HEK293T (cell line): Measurements from ENCODE around the gene KAT5.
"Not testable (repeated sequence)": the region's sequence is repeated elsewhere in the genome, so short reads cannot be mapped to it uniquely, and the experiment has no call there.

Experiments
- CTCF ChIA-PET: fragments of 350-600 bp; formaldehyde crosslinking; extraction: SDS; loops from one replicate; lab custom pipeline; 2021; ENCODE audit warnings: antibody characterized with exemption, inconsistent platforms; lab: Yijun Ruan, JAX
- POLR2A ChIA-PET: fragments of 350-600 bp; formaldehyde crosslinking; extraction: SDS; loops from one replicate; lab custom pipeline; 2020; ENCODE audit warnings: antibody characterized with exemption, inconsistent platforms; lab: Yijun Ruan, JAX
- DNase-seq: peaks from one replicate; pipeline ENCODE4 v3.0.0; 2012; ENCODE audit warnings: mixed read lengths; ENCODE audit errors: extremely low spot score
- ARNT ChIP-seq: fragments of 450-650 bp; IDR thresholded peaks from 2 replicates; pipeline ENCODE4 v1.6.1; 2017; ENCODE audit warnings: mild to moderate bottlenecking
- BHLHE40 ChIP-seq: fragments of 450-650 bp; IDR thresholded peaks from 2 replicates; pipeline ENCODE4 v1.6.1; 2016; ENCODE audit warnings: mild to moderate bottlenecking, moderate library complexity, borderline replicate concordance
- CTBP1 ChIP-seq: fragments of 450-650 bp; IDR thresholded peaks from 2 replicates; pipeline ENCODE4 v1.6.1; 2016; ENCODE audit warnings: borderline replicate concordance
- ELF4 ChIP-seq: fragments of 450-650 bp; IDR thresholded peaks from 2 replicates; pipeline ENCODE4 v1.6.1; 2017; ENCODE audit warnings: antibody characterized with exemption
- FOXA1 ChIP-seq: fragments of 450-650 bp; IDR thresholded peaks from 2 replicates; pipeline ENCODE4 v1.6.1; 2016; ENCODE audit warnings: mild to moderate bottlenecking
- FOXK2 ChIP-seq: fragments of 450-650 bp; IDR thresholded peaks from 2 replicates; pipeline ENCODE4 v1.6.1; 2016; ENCODE audit warnings: mild to moderate bottlenecking
- FOXM1 ChIP-seq: fragments of 450-650 bp; IDR thresholded peaks from 2 replicates; pipeline ENCODE4 v1.6.1; 2017; ENCODE audit warnings: mild to moderate bottlenecking, borderline replicate concordance
- HDGF ChIP-seq: fragments of 450-650 bp; IDR thresholded peaks from 2 replicates; pipeline ENCODE4 v1.6.1; 2017; ENCODE audit warnings: antibody characterized with exemption, borderline replicate concordance
- L3MBTL2 ChIP-seq: fragments of 450-650 bp; conservative IDR thresholded peaks from 2 replicates; pipeline ENCODE4 v1.6.1; 2016; ENCODE audit warnings: mild to moderate bottlenecking
- LEF1 ChIP-seq: fragments of 450-650 bp; IDR thresholded peaks from 2 replicates; pipeline ENCODE4 v1.6.1; 2017; ENCODE audit warnings: mild to moderate bottlenecking, borderline replicate concordance
- NFRKB ChIP-seq: fragments of 450-650 bp; IDR thresholded peaks from 2 replicates; pipeline ENCODE4 v1.6.1; 2016; ENCODE audit warnings: mild to moderate bottlenecking, moderate library complexity
- SP1 ChIP-seq: fragments of 450-650 bp; IDR thresholded peaks from 2 replicates; pipeline ENCODE4 v1.6.1; 2017
- SUZ12 ChIP-seq: fragments of 450-650 bp; IDR thresholded peaks from 2 replicates; pipeline ENCODE4 v1.6.1; 2016; ENCODE audit warnings: mild to moderate bottlenecking
- TARDBP ChIP-seq: fragments of 450-650 bp; IDR thresholded peaks from 2 replicates; pipeline ENCODE4 v1.6.1; 2016
- ZNF384 ChIP-seq: fragments of 450-650 bp; IDR thresholded peaks from 2 replicates; pipeline ENCODE4 v1.6.1; 2016
- TF ChIP-seq, protein P1 (sequence below): fragments of 450-650 bp; IDR thresholded peaks from 2 replicates; pipeline ENCODE4 v1.6.1; 2016

Gene KAT5

GRCh38 chr11:65680192-65680743 lies 31.8 kb upstream of the KAT5 start:
- ChIA-PET POLR2A (interaction anchor here (1.6 kb wide), 1 partner anchor 17 kb away, joined by 6 read pairs; the partner anchor contains the start of gene RELA), CTCF (no interaction called here)
- no peak for DNase-seq
- no peak for TF ChIP-seq FOXA1
- no peak for TF ChIP-seq ELF4

DNA sequence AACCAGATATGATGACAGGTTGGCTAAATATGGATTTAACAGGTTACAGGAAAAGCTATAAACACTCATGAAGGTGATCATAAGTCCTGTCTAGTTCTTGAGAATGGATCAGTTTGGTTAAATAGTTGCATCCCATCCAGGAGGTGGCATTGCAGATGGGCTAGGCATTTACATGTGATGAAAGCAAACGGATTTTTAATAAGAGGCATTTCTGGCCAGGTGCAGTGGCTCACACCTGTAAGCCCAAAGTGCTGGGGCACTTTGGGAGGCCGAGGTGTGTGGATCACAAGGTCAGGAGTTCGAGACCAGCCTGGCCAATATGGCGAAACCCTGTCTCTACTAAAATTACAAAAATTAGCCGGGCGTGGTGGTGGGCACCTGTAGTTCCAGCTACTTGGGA lies 28.6 kb upstream of the KAT5 start:
- CTCF ChIA-PET: not testable (repeated sequence)

GRCh38 chr11:65685981-65686380 lies 26.1 kb upstream of the KAT5 start:
- ChIA-PET CTCF (interaction anchor here (0.7 kb wide), 1 partner anchor 60 kb away, joined by 6 read pairs; no protein-coding TSS in a partner anchor), POLR2A (no interaction called here)
- no peak for TF ChIP-seq ELF4
- no peak for TF ChIP-seq FOXM1
- no peak for TF ChIP-seq ARNT
- TF ChIP-seq FOXA1: no peak
- TF ChIP-seq HDGF: no peak
- TF ChIP-seq TARDBP: no peak
- no peak for TF ChIP-seq LEF1
- no peak for TF ChIP-seq BHLHE40
- TF ChIP-seq SUZ12: no peak
- no peak for TF ChIP-seq SP1
- no peak for TF ChIP-seq CTBP1
- no peak for DNase-seq

More for the DNA sequence above, 28.6 kb upstream of the KAT5 start:
- POLR2A ChIA-PET, DNase-seq: not testable (repeated sequence)

DNA sequence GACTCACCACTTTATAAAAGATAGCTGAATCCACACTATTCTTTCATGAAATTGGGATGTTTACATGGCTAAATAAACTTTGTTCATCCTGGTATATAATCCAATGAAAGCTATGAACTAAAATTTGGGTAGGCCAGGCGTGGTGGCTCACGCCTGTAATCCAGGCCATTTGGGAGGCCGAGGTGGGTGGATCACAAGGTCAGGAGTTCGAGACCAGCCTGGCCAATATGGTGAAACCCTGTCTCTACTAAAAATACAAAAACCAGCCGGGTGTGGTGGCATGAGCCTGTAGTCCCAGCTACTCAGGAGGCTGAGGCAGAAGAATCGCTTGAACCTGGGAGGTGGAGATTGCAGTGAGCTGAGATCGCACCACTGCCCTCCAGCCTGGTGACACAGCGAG lies 20.2 kb upstream of the KAT5 start:
- CTCF ChIA-PET: interaction anchor here (0.7 kb wide), 1 partner anchor 119 kb away, joined by 3 read pairs; no protein-coding TSS in a partner anchor
- POLR2A ChIA-PET, DNase-seq: not testable (repeated sequence)

DNA sequence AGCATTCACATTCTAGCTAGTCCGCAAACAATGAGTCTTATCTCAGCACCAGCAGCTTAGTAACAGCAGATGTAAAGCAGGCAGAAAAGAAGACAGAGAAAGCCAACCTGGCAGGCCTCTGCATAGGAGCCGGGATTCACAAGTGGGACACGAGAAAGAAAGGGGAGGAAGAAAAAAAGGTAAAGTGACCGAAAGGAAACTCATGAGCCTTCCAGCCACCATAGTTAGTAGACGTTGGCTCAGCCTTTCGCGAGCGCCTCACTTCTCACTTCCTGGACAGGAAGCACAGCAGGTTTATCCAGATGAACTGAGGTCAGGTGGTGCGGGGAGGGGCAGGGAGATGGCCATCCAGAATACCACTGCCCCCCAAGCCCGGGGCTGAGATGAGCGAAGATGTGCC lies 19.7 kb upstream of the KAT5 start:
- ChIA-PET POLR2A (no interaction called here), CTCF (interaction anchor here (0.7 kb wide), 1 partner anchor 119 kb away, joined by 3 read pairs; no protein-coding TSS in a partner anchor)
- TF ChIP-seq, protein P1, sequence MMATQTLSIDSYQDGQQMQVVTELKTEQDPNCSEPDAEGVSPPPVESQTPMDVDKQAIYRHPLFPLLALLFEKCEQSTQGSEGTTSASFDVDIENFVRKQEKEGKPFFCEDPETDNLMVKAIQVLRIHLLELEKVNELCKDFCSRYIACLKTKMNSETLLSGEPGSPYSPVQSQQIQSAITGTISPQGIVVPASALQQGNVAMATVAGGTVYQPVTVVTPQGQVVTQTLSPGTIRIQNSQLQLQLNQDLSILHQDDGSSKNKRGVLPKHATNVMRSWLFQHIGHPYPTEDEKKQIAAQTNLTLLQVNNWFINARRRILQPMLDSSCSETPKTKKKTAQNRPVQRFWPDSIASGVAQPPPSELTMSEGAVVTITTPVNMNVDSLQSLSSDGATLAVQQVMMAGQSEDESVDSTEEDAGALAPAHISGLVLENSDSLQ: no peak
- TF ChIP-seq NFRKB (no peak), HDGF (no peak), FOXK2 (no peak), LEF1 (no peak), ZNF384 (no peak), L3MBTL2 (no peak), TARDBP (no peak), ELF4 (no peak), FOXA1 (no peak), SP1 (no peak), FOXM1 (no peak), ARNT (no peak), CTBP1 (no peak), SUZ12 (no peak)
- DNase-seq: no peak

GRCh38 chr11:65695459-65696241 lies 16.4 kb upstream of the KAT5 start:
- ChIA-PET POLR2A (interaction anchor here (1.6 kb wide), 1 partner anchor 17 kb away, joined by 5 read pairs; the partner anchor contains the start of gene KAT5), CTCF (no interaction called here)
- TF ChIP-seq BHLHE40 (no peak), ZNF384 (no peak), FOXM1 (no peak), L3MBTL2 (no peak), SUZ12 (no peak), HDGF (no peak), TARDBP (no peak), CTBP1 (no peak), NFRKB (no peak), ARNT (no peak)
- DNase-seq: no peak

GRCh38 chr11:65696802-65697552 lies 15.1 kb upstream of the KAT5 start:
- TF ChIP-seq ZNF384: no peak
- no peak for TF ChIP-seq HDGF
- no peak for TF ChIP-seq TARDBP
- TF ChIP-seq FOXK2: no peak
- no peak for TF ChIP-seq LEF1
- TF ChIP-seq NFRKB: no peak
- TF ChIP-seq CTBP1: no peak
- TF ChIP-seq ARNT: no peak
- TF ChIP-seq ELF4: no peak
- no peak for TF ChIP-seq SUZ12
- no peak for TF ChIP-seq FOXM1
- TF ChIP-seq L3MBTL2: no peak
- CTCF ChIA-PET: interaction anchor here (0.6 kb wide), 1 partner anchor 193 kb away, joined by 4 read pairs; no protein-coding TSS in a partner anchor
- DNase-seq: no peak
- POLR2A ChIA-PET: interaction anchor here (1.0 kb wide), 1 partner anchor 15 kb away, joined by 3 read pairs; no protein-coding TSS in a partner anchor
